Right cardiac atrium (tissue), 5 donors: ENCODE data around the gene UPK3BL1. TPM values are rescaled to one million over a fixed set of nuclear protein-coding genes. Genes with fewer than 3 reads are reported as not detected.
"Not testable (repeated sequence)": the region's sequence is repeated elsewhere in the genome, so short reads cannot be mapped to it uniquely, and the experiment has no call there.

Experiments
- ATAC-seq, 2 donors: fragments of 200-7000 bp; cut with Tn5 transposase; one replicate each; pipeline versions ENCODE4 v1.8.0 to v1.9.1; 2020; ENCODE audit warnings: moderate library complexity in 2 of 2, mild to moderate bottlenecking in 1 of 2
- DNase-seq, 3 donors: peaks; one replicate each; pipeline ENCODE4 v3.0.0-alpha.2; 2020
- H3K27ac ChIP-seq: one replicate; pipeline ENCODE4 v1.5.1; 2013; ENCODE audit warnings: mild to moderate bottlenecking, low read length, control low read depth, moderate library complexity
- H3K27me3 ChIP-seq: one replicate; pipeline ENCODE4 v1.6.1; 2013; ENCODE audit not compliant: control insufficient read depth, insufficient read depth
- H3K4me1 ChIP-seq: one replicate; pipeline ENCODE4 v1.6.1; 2013; ENCODE audit warnings: low read length; ENCODE audit not compliant: control insufficient read depth, insufficient read depth
- H3K4me3 ChIP-seq: one replicate; pipeline ENCODE4 v1.5.1; 2013; ENCODE audit warnings: low read length, control low read depth
- H3K9me3 ChIP-seq: one replicate; pipeline ENCODE4 v1.6.1; 2013; ENCODE audit warnings: low read length; ENCODE audit not compliant: control insufficient read depth
- WGBS: extraction: QIAGEN DNeasy Blood & Tissue Kit; methylation state at CpG from one replicate; pipeline ENCODE4 v1.1.7; 2013; 5-methylcytosine and 5-hydroxymethylcytosine counted together
- intact Hi-C, 4 donors: fragments of 100-400 bp; cut with DNase I; formaldehyde crosslinking; loops; one replicate each; pipeline versions ENCODE4 v1.11.0 to v1.14.0; 2022 to 2023
- long read RNA-seq, 4 donors: library from polyadenylated mRNA; unstranded; transcript quantifications; one replicate each; pipeline ENCODE4 v2.0.0, GENCODE V29; 2020 to 2021
- polyA plus RNA-seq: library from polyadenylated mRNA; stranded (reverse); fragments of 200-250 nt; gene quantifications from one replicate; pipeline ENCODE4 v1.2.3, GENCODE V29; 2013
- total RNA-seq, 4 donors: library from RNA; stranded (reverse); fragmentation: NEBNext Ultra II Directional; extraction: Animal tissue kit (Norgen Biotek cat#: 25700); gene quantifications; one replicate each; pipeline ENCODE4 v1.2.1, GENCODE V29; 2021
- donor health status: healthy with polysubstance abuse.
- donor health status: DM: no; HTN: yes; CAD: no.
- donor health status: DM: no; HTN: no; CAD: no.
- donor health status: DM: no; HTN: yes; CAD: no; lungs with severe emphysema.
- donor health status: DM: yes; HTN: yes; CAD: no.

The UPK3BL1 gene
- 10 to 100 TPM in 2 of 4 donors, 1 to 10 TPM in 2; 5.1 to 22.6 (median 9.9) TPM for total RNA-seq
- 24.2 TPM for polyA plus RNA-seq
- long read RNA-seq, donor 1, partial matches to known transcripts = 0 of 2 reads
- long read RNA-seq, donor 1, other reads (novel, unspliced or antisense) = 1 of 2 reads
- long read RNA-seq, donor 2, partial matches to known transcripts = 0 of 3 reads
- long read RNA-seq, donor 2, other reads (novel, unspliced or antisense) = 2 of 3 reads
- long read RNA-seq, donor 3, transcript UPK3BL1-201 (6 exons, 1,342 nt) = major isoform, 8 of 8 reads
- long read RNA-seq, donor 3, partial matches to known transcripts = 0 of 8 reads
- long read RNA-seq, donor 3, other reads (novel, unspliced or antisense) = 0 of 8 reads
- long read RNA-seq, donor 4, partial matches to known transcripts = 0 of 4 reads
- long read RNA-seq, donor 4, other reads (novel, unspliced or antisense) = 2 of 4 reads

GRCh38 chr7:102642691-102643090 lies at the start of gene UPK3BL1:
Gene UPK3BL1 (minus strand): TSS chr7:102642791. CDS start chr7:102642741, 50 bp downstream.
- H3K27me3 ChIP-seq, H3K9me3 ChIP-seq, intact Hi-C loops, H3K4me1 ChIP-seq, H3K27ac ChIP-seq, DNase-seq, H3K4me3 ChIP-seq: not testable (repeated sequence)
- no CpG with 5 or more reads among the region's 9 CpGs for WGBS
- ATAC-seq = peak in 1 of 2 donors; percentile 23

GRCh38 chr7:102690602-102691001 lies 48.0 kb upstream of the UPK3BL1 start:
- H3K4me3 ChIP-seq, H3K27ac ChIP-seq, H3K9me3 ChIP-seq, H3K27me3 ChIP-seq, ATAC-seq, intact Hi-C loops, H3K4me1 ChIP-seq: not testable (repeated sequence)
- DNase-seq = peak in 1 of 3 donors; percentile 18
- 91% methylated on average over 4 of the region's 6 CpGs for WGBS

- H3K27me3 ChIP-seq, H3K27ac ChIP-seq, H3K9me3 ChIP-seq, H3K4me1 ChIP-seq, H3K4me3 ChIP-seq, intact Hi-C loops: not testable (repeated sequence)
- WGBS = 37% methylated on average over 17 of the region's 74 CpGs
- peak; percentile 35 to 49 for ATAC-seq
- DNase-seq = peak in 1 of 3 donors; percentile 33
Measured at GRCh38 chr7:102689436-102690282, 47.1 kb upstream of the UPK3BL1 start.

GRCh38 chr7:102688299-102689036 lies 45.9 kb upstream of the UPK3BL1 start:
- H3K4me1 ChIP-seq, H3K9me3 ChIP-seq, H3K27me3 ChIP-seq, intact Hi-C loops, H3K27ac ChIP-seq, DNase-seq, H3K4me3 ChIP-seq: not testable (repeated sequence)
- ATAC-seq = peak; percentile 94 to 95
- no CpG with 5 or more reads among the region's 37 CpGs for WGBS

GRCh38 chr7:102682560-102682959 lies 40.0 kb upstream of the UPK3BL1 start:
- H3K4me1 ChIP-seq, H3K4me3 ChIP-seq, H3K27me3 ChIP-seq, intact Hi-C loops, H3K9me3 ChIP-seq, H3K27ac ChIP-seq, DNase-seq: not testable (repeated sequence)
- ATAC-seq = peak in 1 of 2 donors; percentile 49
- no CpG with 5 or more reads among the region's 5 CpGs for WGBS

- ATAC-seq = peak; percentile 12 to 17
- H3K4me1 ChIP-seq, H3K9me3 ChIP-seq, H3K4me3 ChIP-seq, DNase-seq, H3K27me3 ChIP-seq, H3K27ac ChIP-seq, intact Hi-C loops: not testable (repeated sequence)
- no CpG with 5 or more reads among the region's 5 CpGs for WGBS
Measured at GRCh38 chr7:102680780-102681179, 38.2 kb upstream of the UPK3BL1 start.

GRCh38 chr7:102675545-102675944 lies 33.0 kb upstream of the UPK3BL1 start:
- H3K27me3 ChIP-seq, ATAC-seq, intact Hi-C loops, H3K27ac ChIP-seq, H3K9me3 ChIP-seq, H3K4me1 ChIP-seq, H3K4me3 ChIP-seq: not testable (repeated sequence)
- 100% methylated on average over 1 of the region's 2 CpGs for WGBS
- peak in 2 of 3 donors; percentile 3 to 14 for DNase-seq

GRCh38 chr7:102673447-102674067 lies 31.0 kb upstream of the UPK3BL1 start:
- H3K27me3 ChIP-seq, H3K9me3 ChIP-seq, intact Hi-C loops, H3K4me1 ChIP-seq, H3K4me3 ChIP-seq, H3K27ac ChIP-seq: not testable (repeated sequence)
- DNase-seq (peak in 2 of 3 donors; percentile 5 to 6), ATAC-seq (peak in 1 of 2 donors; percentile 8)
- no CpG with 5 or more reads among the region's 9 CpGs for WGBS

GRCh38 chr7:102671956-102672307 lies 29.3 kb upstream of the UPK3BL1 start:
- H3K9me3 ChIP-seq, intact Hi-C loops, H3K27ac ChIP-seq, DNase-seq, H3K4me3 ChIP-seq, H3K27me3 ChIP-seq, H3K4me1 ChIP-seq: not testable (repeated sequence)
- no CpG with 5 or more reads among the region's 9 CpGs for WGBS
- peak in 1 of 2 donors; percentile 37 for ATAC-seq

GRCh38 chr7:102671166-102671955 lies 28.8 kb upstream of the UPK3BL1 start, which contains the start of gene POLR2J2:
Gene POLR2J2 (minus strand): TSS chr7:102671663. CDS start chr7:102671601, 62 bp downstream.
- H3K27me3 ChIP-seq, intact Hi-C loops, H3K9me3 ChIP-seq, H3K4me1 ChIP-seq, H3K27ac ChIP-seq: not testable (repeated sequence)
- peak; percentile 68 to 88 for ATAC-seq
- under 1% methylated on average over 40 of the region's 63 CpGs for WGBS
- H3K4me3 ChIP-seq = peak within 1 kb of the TSS; percentile 42
- peak; percentile 8 to 98 (median 92) for DNase-seq
